Activated CD8-positive, alpha-beta memory T cell treated with anti-CD3 and anti-CD28 coated beads for 48 hours (primary cell): ENCODE data around the gene CIITA.

Experiments used
- DNase-seq, 3 experiments: peaks; one replicate each; pipeline ENCODE4 v3.0.0-alpha.2; 2020; ENCODE audit warnings: low read depth in 2 of 3, low spot score in 2 of 3

The CIITA gene

GRCh38 chr16:10978871-10979446 lies 102.0 kb downstream of the CIITA start:
- no peak for DNase-seq

- DNase-seq: no peak
These were observed 103.0 kb downstream of the CIITA start for GRCh38 chr16:10979717-10980601.

DNA sequence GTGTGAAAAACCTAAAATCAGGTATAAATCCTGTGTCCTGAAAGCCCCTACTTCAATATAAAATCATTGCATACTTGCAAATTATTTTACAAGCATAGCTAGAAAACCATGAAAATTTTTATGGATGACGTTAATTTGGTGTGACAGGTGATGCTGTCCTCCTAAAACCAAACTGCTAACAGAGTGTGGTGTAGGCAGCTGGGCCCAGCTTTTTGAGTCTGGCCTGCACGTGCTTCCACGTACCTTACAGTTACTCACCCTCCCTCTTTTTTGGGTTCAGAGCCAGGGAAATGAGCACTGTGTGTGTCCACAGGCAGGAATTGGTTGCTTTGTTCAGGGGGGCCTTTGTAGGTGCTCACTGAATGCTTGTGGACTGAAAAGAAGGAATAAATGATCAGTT lies 103.8 kb downstream of the CIITA start:
- DNase-seq: no peak

DNA sequence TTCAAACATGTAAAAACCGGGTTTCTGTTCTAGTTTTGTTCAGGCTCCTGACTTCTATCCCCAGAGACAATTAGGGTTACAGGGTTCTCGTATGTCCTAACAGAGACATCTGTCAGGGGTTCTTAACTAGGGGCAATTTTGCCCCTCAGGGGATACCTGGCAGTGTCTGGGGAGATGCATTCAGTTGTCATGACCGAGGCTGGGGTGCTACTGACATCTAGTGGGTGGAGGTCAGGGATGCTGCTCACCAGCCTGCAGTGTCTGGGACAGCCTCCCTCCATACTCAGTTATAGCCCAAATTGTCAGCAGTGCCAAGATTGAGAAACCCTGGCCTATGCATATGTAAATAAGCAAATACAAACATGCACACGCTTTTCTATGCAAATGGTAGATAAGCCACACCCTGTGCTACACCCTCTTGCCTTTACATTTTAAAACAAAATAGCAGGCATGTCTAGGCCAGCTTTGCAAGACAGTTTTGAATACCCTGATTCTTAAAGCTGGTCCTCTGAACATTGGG lies 104.8 kb downstream of the CIITA start:
- no peak for DNase-seq

GRCh38 chr16:10982465-10983150 lies 105.6 kb downstream of the CIITA start:
- no peak for DNase-seq

DNA sequence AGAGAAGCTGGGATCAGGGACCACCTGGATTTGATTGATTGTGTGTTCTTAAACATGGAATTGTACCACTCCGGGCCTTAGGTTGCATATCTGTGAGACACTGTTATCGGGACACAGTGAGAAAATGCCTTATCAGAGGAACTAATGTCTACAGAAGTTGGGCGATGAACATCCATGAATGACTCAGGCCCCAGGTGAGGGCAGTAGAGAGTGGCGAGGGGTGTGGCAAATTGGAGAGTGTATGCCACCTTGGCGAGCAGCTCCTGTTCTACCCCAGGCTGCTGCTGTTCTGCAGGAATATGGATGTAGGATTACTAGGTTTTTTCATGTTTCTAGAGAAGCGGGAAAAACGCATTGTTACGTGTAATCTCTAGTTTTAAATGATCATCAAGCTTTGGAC lies 106.2 kb downstream of the CIITA start:
- DNase-seq: no peak

GRCh38 chr16:10984509-10984908 lies 107.5 kb downstream of the CIITA start:
- DNase-seq: no peak
